GM12878 (cell line): ENCODE measurements around the gene NSL1. TPM values are rescaled to one million over a fixed set of nuclear protein-coding genes. Genes with fewer than 3 reads are reported as not detected.

Experiments
- ATAC-seq: fragments of 200-7000 bp; cut with Tn5 transposase; 3 replicates; pipeline ENCODE4 v1.9.1; 2020; ENCODE audit warnings: mild to moderate bottlenecking, moderate library complexity
- BruUV-seq: library from RNA; stranded (reverse); fragments of 400-500 nt; replicated peaks from 2 replicates; lab custom pipeline; 2021; lab: Mats Ljungman, UMichigan
- CTCF ChIA-PET: fragments of 300-600 bp; sonication (Branson Sonifier 250); formaldehyde crosslinking; extraction: SDS; loops from one replicate; lab custom pipeline; 2021; ENCODE audit warnings: inconsistent platforms; lab: Yijun Ruan, JAX
- POLR2A ChIA-PET: fragments of 350-600 bp; formaldehyde crosslinking; extraction: SDS; loops from one replicate; lab custom pipeline; 2021; ENCODE audit warnings: inconsistent platforms; lab: Charles Lee
- RAD21 ChIA-PET: fragments of 300-600 bp; sonication (Branson Sonifier 250); formaldehyde crosslinking; loops from one replicate; lab custom pipeline; 2023; ENCODE audit warnings: antibody characterized with exemption; ENCODE audit not compliant: unreplicated experiment; lab: Charles Lee
- SMC1A ChIA-PET: fragments of 300-600 bp; sonication (Branson Sonifier 250); formaldehyde crosslinking; loops from one replicate; lab custom pipeline; 2023; ENCODE audit not compliant: unreplicated experiment, uncharacterized antibody; lab: Charles Lee
- DNase-seq: peaks from one replicate; pipeline ENCODE4 v3.0.0-alpha.2; 2011; ENCODE audit warnings: low read depth, low spot score
- FAIRE-seq: peaks from 3 replicates; lab custom pipeline; 2011; peaks lifted over from hg19 to GRCh38; lab: Jason Lieb, UNC
- H2AFZ ChIP-seq: 2 replicates; pipeline ENCODE4 v1.6.0; 2011; ENCODE audit warnings: low read depth, low read length, control low read depth; ENCODE audit not compliant: control insufficient read depth
- H3K27ac ChIP-seq: 2 replicates; pipeline ENCODE4 v1.5.1; 2011; ENCODE audit warnings: control low read depth; ENCODE audit not compliant: control insufficient read depth, insufficient read depth
- H3K27me3 ChIP-seq, 2 experiments: replicated peaks in 1 of 2; 2 replicates each; pipeline versions ENCODE4 v1.6.0 to v1.6.1; 2011; ENCODE audit warnings: low read length in 1 of 2; ENCODE audit not compliant: control insufficient read depth in 2 of 2, insufficient read depth in 2 of 2
- H3K36me3 ChIP-seq, 2 experiments: 2 replicates each; pipeline ENCODE4 v1.5.1; 2011; ENCODE audit warnings: low read length in 1 of 2; ENCODE audit not compliant: control insufficient read depth in 2 of 2, insufficient read depth in 2 of 2
- H3K4me1 ChIP-seq: 2 replicates; pipeline ENCODE4 v1.6.1; 2011; ENCODE audit warnings: mild to moderate bottlenecking, low read length, moderate library complexity, mixed read lengths; ENCODE audit not compliant: control insufficient read depth, insufficient read depth
- H3K4me2 ChIP-seq: 2 replicates; pipeline ENCODE4 v1.6.0; 2011; ENCODE audit warnings: control low read depth; ENCODE audit not compliant: control insufficient read depth, insufficient read depth
- H3K4me3 ChIP-seq: fragments of 200-600 bp; sonication (generic); 2 replicates; pipeline ENCODE4 v1.5.1; 2016
- H3K79me2 ChIP-seq: 2 replicates; pipeline ENCODE4 v1.6.0; 2011; ENCODE audit warnings: low read length; ENCODE audit not compliant: control insufficient read depth, insufficient read depth
- H3K9ac ChIP-seq: 2 replicates; pipeline ENCODE4 v1.8.0; 2011; ENCODE audit warnings: low read length, control low read depth, mixed read lengths; ENCODE audit not compliant: control insufficient read depth, insufficient read depth
- H3K9me3 ChIP-seq: replicated peaks from 3 replicates; pipeline ENCODE4 v1.5.1; 2011; ENCODE audit warnings: mild to moderate bottlenecking, low read length; ENCODE audit not compliant: control insufficient read depth, insufficient read depth
- H4K20me1 ChIP-seq: 2 replicates; pipeline ENCODE4 v1.6.0; 2011; ENCODE audit not compliant: control insufficient read depth, insufficient read depth
- IKZF2 ChIP-seq, 2 experiments: fragments of 450-650 bp; IDR thresholded peaks; 2 replicates each; pipeline ENCODE4 v1.6.1; 2017; ENCODE audit warnings: mild to moderate bottlenecking in 2 of 2, moderate library complexity in 2 of 2
- SRF ChIP-seq, 2 experiments: IDR thresholded peaks; 2 replicates each; pipeline ENCODE4 v1.6.1; 2011; ENCODE audit warnings: low read depth in 2 of 2, low read length in 2 of 2, mild to moderate bottlenecking in 1 of 2, moderate library complexity in 1 of 2
- WGBS: methylation state at CpG from one replicate; pipeline ENCODE4 v1.1.6; 2016; ENCODE audit warnings: low lambda C conversion rate; ENCODE audit not compliant: insufficient replicate concordance, insufficient coverage; ENCODE audit errors: missing lambda C conversion rate; 5-methylcytosine and 5-hydroxymethylcytosine counted together
- in situ Hi-C: fragments of 300-500 bp; cut with MboI; formaldehyde crosslinking; loops from 9 replicates; pipeline ENCODE4 v1.14.3; 2018; ENCODE audit warnings: mixed read lengths
- intact Hi-C: fragments of 100-400 bp; cut with micrococcal nuclease; formaldehyde crosslinking; loops from one replicate; pipeline ENCODE4 v1.14.2; 2022; ENCODE audit not compliant: unreplicated experiment
- polyA plus RNA-seq, 11 experiments: library from polyadenylated mRNA; depleted of rRNA in 4 of 11; unstranded in 6 of 11; stranded (reverse) in 5 of 11; fragments of >200 nt; fragmentation: Nextera tagmentation in 4 of 11; fragmentation: Illumina TruSeq in 1 of 11; extraction: Ambion mirVana in 4 of 11; extraction: Trizol in 1 of 11; gene quantifications; 1 replicate in 1 of 11; 2 replicates in 10 of 11; pipeline versions ENCODE4 v1.2.1 to v1.2.3, GENCODE V29; 2011 to 2016; ENCODE audit warnings: inconsistent platforms in 2 of 11, missing spikeins in 2 of 11, low read depth in 1 of 11
- total RNA-seq, 4 experiments: library from RNA; depleted of rRNA in 3 of 4; stranded (reverse); fragments of >200 nt in 3 of 4; fragmentation: Illumina TruSeq in 1 of 4; extraction: Trizol in 1 of 4; gene quantifications; 2 replicates each; pipeline versions ENCODE4 v1.2.1 to v1.2.3, GENCODE V29; 2013 to 2021

NSL1 gene
- total and polyA plus RNA-seq, 10 of the 15 experiments (the other 5 are each of a cell fraction or from before 2014, with no cell fraction given): 36.7 to 74.2 (median 46.4) TPM

GRCh38 chr1:212677136-212677535 is 114.4 kb downstream of the NSL1 start:
- Histone ChIP-seq H3K27ac (no peak overlapping the region), H2AFZ (no peak overlapping the region), H3K27me3 (no peaks in the 10 kb centered on the region), H3K4me2 (no peak overlapping the region), H3K79me2 (no peaks in the 10 kb centered on the region), H3K4me3 (no peak overlapping the region), H3K9me3 (no peaks in the 10 kb centered on the region), H4K20me1 (no peaks in the 10 kb centered on the region), H3K4me1 (peaks cover 43% of the 10 kb centered on the region), H3K36me3 (no peaks in the 10 kb centered on the region), H3K9ac (no peak overlapping the region)
- TF ChIP-seq SRF (IDR thresholded peaks at IDR 0.05; ENCODE audit: low read depth in 2 of 2, low read length in 2 of 2) (no peak), IKZF2 (IDR thresholded peaks at IDR 0.05) (0 out of 4 replicates have a peak, but pooled peaks of 1 of the 2 experiments have one; percentile 31)
- 47% methylated on average over 4 of the region's 4 CpGs for WGBS
- no peak for DNase-seq
- RAD21 ChIA-PET: interaction anchor here (1.2 to 4.3 kb wide), 7 partner anchors 10 to 200 kb away, joined by 4 to 59 read pairs (median 9); partner anchors contain the start of gene BATF3
- no TSS peak for BruUV-seq
- no peak for FAIRE-seq
- CTCF ChIA-PET: interaction anchor here (1.1 to 3.4 kb wide), 12 partner anchors 13 to 318 kb away, joined by 3 to 27 read pairs (median 5); partner anchors contain the start of genes BATF3, NSL1 and TATDN3
- intact Hi-C loops (loop anchor here (5.0 kb wide), 1 partner anchor 300 kb away; no protein-coding TSS in a partner anchor), in situ Hi-C loops (no loop called here)
- no peak for ATAC-seq
- POLR2A ChIA-PET: interaction anchor here (0.7 to 4.7 kb wide), 6 partner anchors 9 to 192 kb away, joined by 3 to 29 read pairs (median 6); partner anchors contain the start of genes ATF3 and BATF3
- SMC1A ChIA-PET: interaction anchor here (0.7 to 4.0 kb wide), 12 partner anchors 9 to 199 kb away, joined by 3 to 38 read pairs (median 6); partner anchors contain the start of gene BATF3

Other genes with a start within 250 kb of the NSL1 start
- 7.3 and 8.1 TPM in 2 replicates for gene ATF3, start 183.0 kb downstream of the NSL1 start, total RNA-seq (2014; rRNA removed)
- 9.4 and 11.5 TPM in 2 replicates for gene ATF3, start 183.0 kb downstream of the NSL1 start, total RNA-seq (2014; rRNA removed; fragmentation: Illumina TruSeq; extraction: Trizol)
- gene ATF3, start 183.0 kb downstream of the NSL1 start, total RNA-seq (2021): 9.5 and 11.2 TPM in 2 replicates
- 13.9 and 15.9 TPM in 2 replicates for gene ATF3, start 183.0 kb downstream of the NSL1 start, polyA plus RNA-seq (2011; rRNA removed)
- 9.5 and 11.5 TPM in 2 replicates for gene ATF3, start 183.0 kb downstream of the NSL1 start, polyA plus RNA-seq (2014; fragmentation: Illumina TruSeq; extraction: Trizol)
- gene ATF3, start 183.0 kb downstream of the NSL1 start, polyA plus RNA-seq (2014; fragmentation: Nextera tagmentation; extraction: Ambion mirVana): 1 to 10 TPM; 3.0 to 3.4 TPM
- gene ATF3, start 183.0 kb downstream of the NSL1 start, polyA plus RNA-seq (2014; rRNA removed): 8.5 and 11.4 TPM in 2 replicates
- gene ATF3, start 183.0 kb downstream of the NSL1 start, polyA plus RNA-seq (2016; fragmentation: Nextera tagmentation; extraction: Ambion mirVana): 1 to 10 TPM; 5.6 to 6.7 TPM
- gene BATF3, start 91.9 kb downstream of the NSL1 start, total RNA-seq (2014; rRNA removed): 41.9 and 50.4 TPM in 2 replicates
- gene BATF3, start 91.9 kb downstream of the NSL1 start, total RNA-seq (2014; rRNA removed; fragmentation: Illumina TruSeq; extraction: Trizol): 28.7 and 30.6 TPM in 2 replicates
- 44.9 and 47.5 TPM in 2 replicates for gene BATF3, start 91.9 kb downstream of the NSL1 start, total RNA-seq (2021)
- gene BATF3, start 91.9 kb downstream of the NSL1 start, polyA plus RNA-seq (2011; rRNA removed): 15.1 and 25.6 TPM in 2 replicates
- 7.6 and 31.1 TPM in 2 replicates for gene BATF3, start 91.9 kb downstream of the NSL1 start, polyA plus RNA-seq (2014; fragmentation: Illumina TruSeq; extraction: Trizol)
- gene BATF3, start 91.9 kb downstream of the NSL1 start, polyA plus RNA-seq (2014; fragmentation: Nextera tagmentation; extraction: Ambion mirVana): 10 to 100 TPM; 11.1 to 12.3 TPM
- 56.7 and 56.8 TPM in 2 replicates for gene BATF3, start 91.9 kb downstream of the NSL1 start, polyA plus RNA-seq (2014; rRNA removed)
- gene BATF3, start 91.9 kb downstream of the NSL1 start, polyA plus RNA-seq (2016; fragmentation: Nextera tagmentation; extraction: Ambion mirVana): 10 to 100 TPM; 20.4 to 33.2 TPM
- 15.5 and 21.7 TPM in 2 replicates for gene TATDN3, start 117 bp upstream of the NSL1 start, total RNA-seq (2014; rRNA removed)
- 20.7 and 21.0 TPM in 2 replicates for gene TATDN3, start 117 bp upstream of the NSL1 start, total RNA-seq (2014; rRNA removed; fragmentation: Illumina TruSeq; extraction: Trizol)
- gene TATDN3, start 117 bp upstream of the NSL1 start, total RNA-seq (2021): 17.1 and 18.2 TPM in 2 replicates
- 24.5 and 40.9 TPM in 2 replicates for gene TATDN3, start 117 bp upstream of the NSL1 start, polyA plus RNA-seq (2011; rRNA removed)
- gene TATDN3, start 117 bp upstream of the NSL1 start, polyA plus RNA-seq (2014; fragmentation: Illumina TruSeq; extraction: Trizol): 17.8 and 20.2 TPM in 2 replicates
- gene TATDN3, start 117 bp upstream of the NSL1 start, polyA plus RNA-seq (2014; fragmentation: Nextera tagmentation; extraction: Ambion mirVana): 10 to 100 TPM; 34.0 to 40.0 TPM
- gene TATDN3, start 117 bp upstream of the NSL1 start, polyA plus RNA-seq (2014; rRNA removed): 14.8 and 15.9 TPM in 2 replicates
- 10 to 100 TPM; 28.0 to 32.7 TPM for gene TATDN3, start 117 bp upstream of the NSL1 start, polyA plus RNA-seq (2016; fragmentation: Nextera tagmentation; extraction: Ambion mirVana)
- not detected in 2 replicates for gene SPATA45, start 55.9 kb upstream of the NSL1 start, total RNA-seq (2014; rRNA removed)
- not detected in 2 replicates for gene SPATA45, start 55.9 kb upstream of the NSL1 start, total RNA-seq (2014; rRNA removed; fragmentation: Illumina TruSeq; extraction: Trizol)
- 0.58 TPM in 1 of 2 replicates, not detected in the other for gene SPATA45, start 55.9 kb upstream of the NSL1 start, total RNA-seq (2021)
- 0.22 and 0.49 TPM in 2 replicates for gene SPATA45, start 55.9 kb upstream of the NSL1 start, polyA plus RNA-seq (2011; rRNA removed)
- not detected in 2 replicates for gene SPATA45, start 55.9 kb upstream of the NSL1 start, polyA plus RNA-seq (2014; fragmentation: Illumina TruSeq; extraction: Trizol)
- under 1 TPM in 1 of 2 experiments, not detected in 1; 0.31 TPM for gene SPATA45, start 55.9 kb upstream of the NSL1 start, polyA plus RNA-seq (2014; fragmentation: Nextera tagmentation; extraction: Ambion mirVana)
- not detected in 2 replicates for gene SPATA45, start 55.9 kb upstream of the NSL1 start, polyA plus RNA-seq (2014; rRNA removed)
- under 1 TPM in 1 of 2 experiments, not detected in 1; 0.37 TPM for gene SPATA45, start 55.9 kb upstream of the NSL1 start, polyA plus RNA-seq (2016; fragmentation: Nextera tagmentation; extraction: Ambion mirVana)
- gene FLVCR1, start 66.5 kb upstream of the NSL1 start, total RNA-seq (2014; rRNA removed): 17.8 and 20.2 TPM in 2 replicates
- gene FLVCR1, start 66.5 kb upstream of the NSL1 start, total RNA-seq (2014; rRNA removed; fragmentation: Illumina TruSeq; extraction: Trizol): 21.7 and 21.9 TPM in 2 replicates
- gene FLVCR1, start 66.5 kb upstream of the NSL1 start, total RNA-seq (2021): 13.4 and 17.3 TPM in 2 replicates
- gene FLVCR1, start 66.5 kb upstream of the NSL1 start, polyA plus RNA-seq (2011; rRNA removed): 25.2 and 37.2 TPM in 2 replicates
- gene FLVCR1, start 66.5 kb upstream of the NSL1 start, polyA plus RNA-seq (2014; fragmentation: Illumina TruSeq; extraction: Trizol): 18.1 and 20.0 TPM in 2 replicates
- gene FLVCR1, start 66.5 kb upstream of the NSL1 start, polyA plus RNA-seq (2014; fragmentation: Nextera tagmentation; extraction: Ambion mirVana): 1 to 10 TPM; 7.1 to 8.6 TPM
- gene FLVCR1, start 66.5 kb upstream of the NSL1 start, polyA plus RNA-seq (2014; rRNA removed): 15.7 and 22.1 TPM in 2 replicates
- 10 to 100 TPM in 1 of 2 experiments, 1 to 10 TPM in 1; 9.0 to 10.9 TPM for gene FLVCR1, start 66.5 kb upstream of the NSL1 start, polyA plus RNA-seq (2016; fragmentation: Nextera tagmentation; extraction: Ambion mirVana)
- gene VASH2, start 158.8 kb upstream of the NSL1 start, total RNA-seq (2014; rRNA removed): 16.4 and 18.7 TPM in 2 replicates
- 19.6 and 20.6 TPM in 2 replicates for gene VASH2, start 158.8 kb upstream of the NSL1 start, total RNA-seq (2014; rRNA removed; fragmentation: Illumina TruSeq; extraction: Trizol)
- gene VASH2, start 158.8 kb upstream of the NSL1 start, total RNA-seq (2021): 29.2 and 29.7 TPM in 2 replicates
- gene VASH2, start 158.8 kb upstream of the NSL1 start, polyA plus RNA-seq (2011; rRNA removed): 29.4 and 35.7 TPM in 2 replicates
- 25.9 and 35.2 TPM in 2 replicates for gene VASH2, start 158.8 kb upstream of the NSL1 start, polyA plus RNA-seq (2014; fragmentation: Illumina TruSeq; extraction: Trizol)
- 1 to 10 TPM; 5.4 to 6.5 TPM for gene VASH2, start 158.8 kb upstream of the NSL1 start, polyA plus RNA-seq (2014; fragmentation: Nextera tagmentation; extraction: Ambion mirVana)
- 23.8 and 25.1 TPM in 2 replicates for gene VASH2, start 158.8 kb upstream of the NSL1 start, polyA plus RNA-seq (2014; rRNA removed)
- 10 to 100 TPM; 17.2 to 25.5 TPM for gene VASH2, start 158.8 kb upstream of the NSL1 start, polyA plus RNA-seq (2016; fragmentation: Nextera tagmentation; extraction: Ambion mirVana)
- 53.2 and 53.9 TPM in 2 replicates for gene ANGEL2, start 224.1 kb upstream of the NSL1 start, total RNA-seq (2014; rRNA removed)
- gene ANGEL2, start 224.1 kb upstream of the NSL1 start, total RNA-seq (2014; rRNA removed; fragmentation: Illumina TruSeq; extraction: Trizol): 37.0 and 38.7 TPM in 2 replicates
- 27.7 and 30.0 TPM in 2 replicates for gene ANGEL2, start 224.1 kb upstream of the NSL1 start, total RNA-seq (2021)
- gene ANGEL2, start 224.1 kb upstream of the NSL1 start, polyA plus RNA-seq (2011; rRNA removed): 31.3 and 41.4 TPM in 2 replicates
- 25.0 and 29.8 TPM in 2 replicates for gene ANGEL2, start 224.1 kb upstream of the NSL1 start, polyA plus RNA-seq (2014; fragmentation: Illumina TruSeq; extraction: Trizol)
- gene ANGEL2, start 224.1 kb upstream of the NSL1 start, polyA plus RNA-seq (2014; fragmentation: Nextera tagmentation; extraction: Ambion mirVana): 10 to 100 TPM in 1 of 2 experiments, 1 to 10 TPM in 1; 6.3 to 13.6 TPM
- gene ANGEL2, start 224.1 kb upstream of the NSL1 start, polyA plus RNA-seq (2014; rRNA removed): 28.0 and 33.2 TPM in 2 replicates
- gene ANGEL2, start 224.1 kb upstream of the NSL1 start, polyA plus RNA-seq (2016; fragmentation: Nextera tagmentation; extraction: Ambion mirVana): 10 to 100 TPM; 29.9 to 31.9 TPM